SK-N-MC (cell line): Measurements from ENCODE around the gene PBX3.

Experiments
- EZH2 ChIP-seq: fragments of 200-600 bp; sonication (generic); IDR thresholded peaks from one replicate; pipeline ENCODE4 v1.6.1; 2017; ENCODE audit warnings: antibody characterized with exemption
- POLR2AphosphoS5 ChIP-seq: IDR thresholded peaks from 2 replicates; pipeline ENCODE4 v1.6.1; 2012; ENCODE audit warnings: mild to moderate bottlenecking, low read depth, low read length, borderline replicate concordance

- TF ChIP-seq EZH2 = no peak
- TF ChIP-seq POLR2AphosphoS5 = no peak
Measured at GRCh38 chr9:125953314-125954019, 206.3 kb downstream of the PBX3 start.
